Measurements from ENCODE around the gene AACS. TPM values are rescaled to one million over a fixed set of nuclear protein-coding genes. Genes with fewer than 3 reads are reported as not detected.

Gene AACS
- total RNA-seq, 2 donors from 2014 or later = 20.7 to 27.0 TPM

DNA sequence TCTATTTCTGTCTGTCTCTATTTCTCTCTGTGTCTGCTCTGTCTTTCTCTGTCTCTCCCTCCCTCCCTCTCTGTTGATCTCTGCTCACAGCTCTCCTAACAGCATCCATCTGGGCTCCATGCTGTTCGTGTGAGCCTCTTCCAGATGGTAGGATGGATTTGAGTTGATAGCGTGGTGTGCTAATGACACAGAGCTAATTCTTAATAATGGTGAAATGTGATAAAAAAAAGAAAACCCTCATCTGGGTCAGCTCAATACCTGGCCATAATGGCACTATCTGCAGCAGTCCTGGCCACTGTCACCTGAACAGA, 96.4 kb downstream of the AACS start:
- Mint-ChIP-seq H3K9me3 (no peaks in the 10 kb centered on the region), H3K36me3 (ENCODE audit: insufficient read depth in 2 of 2) (no peaks in the 10 kb centered on the region), H3K27me3 (ENCODE audit: low read depth) (no peaks in the 10 kb centered on the region), H3K4me3 (no peak overlapping the region), H3K4me1 (ENCODE audit: low read depth) (no peaks in the 10 kb centered on the region), H3K27ac (no peak overlapping the region)
- DNase-seq = no peak
- ATAC-seq (replicated peaks in 1 of 2) = no peak

DNA sequence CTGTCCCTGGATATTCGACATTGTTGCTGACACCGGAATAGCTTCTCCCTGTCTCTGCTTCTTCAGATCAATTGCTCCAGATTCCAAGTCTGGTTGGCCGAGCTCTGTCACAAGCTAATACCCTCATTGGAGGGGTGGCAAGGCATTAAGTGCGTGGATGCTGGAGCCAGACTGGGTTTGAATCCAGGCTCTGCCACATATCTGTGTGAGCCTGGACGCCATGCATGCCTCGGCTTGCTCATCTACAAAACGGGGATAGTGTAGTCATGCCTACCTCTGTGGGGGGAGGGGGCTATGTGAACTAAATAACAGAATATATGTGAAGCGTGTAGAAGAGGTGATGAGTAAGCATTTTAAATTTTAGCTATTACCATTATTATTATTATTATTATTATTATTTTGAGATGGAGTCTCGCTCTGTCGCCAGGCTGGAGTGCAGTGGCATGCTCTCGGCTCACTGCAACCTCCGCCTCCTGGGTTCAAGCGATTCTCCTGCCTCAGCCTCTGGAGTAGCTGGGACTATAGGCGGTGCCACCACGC, 97.3 kb downstream of the AACS start:
- H3K9me3 Mint-ChIP-seq = no peaks in the 10 kb centered on the region
- no peak overlapping the region for H3K4me3 Mint-ChIP-seq
- H3K36me3 Mint-ChIP-seq (ENCODE audit: insufficient read depth in 2 of 2) = no peaks in the 10 kb centered on the region
- DNase-seq = no peak
- H3K4me1 Mint-ChIP-seq (ENCODE audit: low read depth) = no peaks in the 10 kb centered on the region
- ATAC-seq (replicated peaks in 1 of 2) = no peak
- no peaks in the 10 kb centered on the region for H3K27me3 Mint-ChIP-seq (ENCODE audit: low read depth)
- no peak overlapping the region for H3K27ac Mint-ChIP-seq

DNA sequence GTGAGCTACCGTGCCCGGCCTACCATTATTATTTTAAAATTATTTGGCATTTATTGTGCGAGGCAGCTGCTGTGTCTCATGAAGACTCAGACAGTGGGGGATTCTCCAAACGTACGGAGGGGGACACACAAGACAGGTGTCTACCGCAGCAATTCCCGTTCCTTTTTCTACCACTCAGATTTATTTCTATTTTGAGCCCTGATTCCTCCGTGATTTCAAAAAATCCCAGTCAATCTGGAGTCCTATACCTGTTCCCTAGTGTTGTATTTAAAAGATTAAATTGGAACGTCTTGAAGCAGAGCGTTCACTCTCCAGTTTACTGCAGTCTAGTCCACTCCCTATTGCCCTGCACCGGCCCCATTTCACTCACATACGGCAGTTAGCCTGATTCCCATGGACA, 97.9 kb downstream of the AACS start:
- Mint-ChIP-seq H3K27me3 (ENCODE audit: low read depth) (no peaks in the 10 kb centered on the region), H3K9me3 (no peaks in the 10 kb centered on the region), H3K4me1 (ENCODE audit: low read depth) (no peaks in the 10 kb centered on the region), H3K27ac (no peak overlapping the region), H3K36me3 (ENCODE audit: insufficient read depth in 2 of 2) (no peaks in the 10 kb centered on the region), H3K4me3 (no peak overlapping the region)
- no peak for ATAC-seq (replicated peaks in 1 of 2)
- no peak for DNase-seq

DNA sequence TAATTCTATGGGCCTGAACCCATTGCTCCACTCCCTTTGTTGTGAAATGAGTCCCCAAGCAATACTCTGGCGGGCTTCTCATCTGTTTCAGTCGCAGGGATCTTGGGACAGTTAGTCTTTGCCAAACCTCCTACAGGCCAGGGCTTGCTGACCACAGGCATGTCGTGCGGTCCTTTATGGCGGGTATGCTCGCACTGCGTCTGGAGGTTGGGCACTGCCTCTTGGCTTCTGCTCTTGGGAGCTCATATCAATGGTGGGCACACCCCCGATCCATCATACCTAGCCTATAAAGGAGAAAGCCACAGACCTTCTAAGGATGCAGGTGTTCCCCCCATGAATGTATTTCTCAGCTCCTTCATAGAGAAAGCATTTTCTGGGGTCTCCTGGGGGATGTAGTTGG, 99.3 kb downstream of the AACS start:
- H3K4me3 Mint-ChIP-seq = no peak overlapping the region
- H3K9me3 Mint-ChIP-seq = no peaks in the 10 kb centered on the region
- H3K27ac Mint-ChIP-seq = no peak overlapping the region
- no peaks in the 10 kb centered on the region for H3K36me3 Mint-ChIP-seq (ENCODE audit: insufficient read depth in 2 of 2)
- no peak for ATAC-seq (replicated peaks in 1 of 2)
- DNase-seq = no peak
- no peaks in the 10 kb centered on the region for H3K4me1 Mint-ChIP-seq (ENCODE audit: low read depth)
- no peaks in the 10 kb centered on the region for H3K27me3 Mint-ChIP-seq (ENCODE audit: low read depth)

DNA sequence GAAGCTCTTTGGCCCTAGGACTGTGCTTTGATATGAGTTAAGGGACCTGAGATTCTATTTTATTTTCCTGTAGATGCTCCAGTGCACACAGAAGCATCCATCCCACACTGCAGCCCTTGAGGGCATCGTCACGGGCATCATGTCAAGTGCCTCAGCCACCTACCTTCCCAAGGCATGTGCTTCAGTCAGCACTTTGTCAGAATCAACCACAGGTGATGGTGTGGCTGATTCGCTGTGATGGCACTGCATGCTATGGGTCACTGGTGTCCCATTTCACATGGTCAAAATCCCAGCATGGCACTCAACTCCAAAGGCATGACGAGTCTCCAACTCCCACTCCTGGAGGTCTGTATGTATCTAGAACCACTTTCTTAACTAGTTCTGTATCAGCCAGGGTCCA, 100.8 kb downstream of the AACS start:
- Mint-ChIP-seq H3K4me3 (no peak overlapping the region), H3K27ac (no peak overlapping the region), H3K27me3 (ENCODE audit: low read depth) (peaks cover 9% of the 10 kb centered on the region), H3K4me1 (ENCODE audit: low read depth) (no peaks in the 10 kb centered on the region), H3K36me3 (ENCODE audit: insufficient read depth in 2 of 2) (no peaks in the 10 kb centered on the region), H3K9me3 (no peaks in the 10 kb centered on the region)
- ATAC-seq (replicated peaks in 1 of 2) (no peak), DNase-seq (no peak)

DNA sequence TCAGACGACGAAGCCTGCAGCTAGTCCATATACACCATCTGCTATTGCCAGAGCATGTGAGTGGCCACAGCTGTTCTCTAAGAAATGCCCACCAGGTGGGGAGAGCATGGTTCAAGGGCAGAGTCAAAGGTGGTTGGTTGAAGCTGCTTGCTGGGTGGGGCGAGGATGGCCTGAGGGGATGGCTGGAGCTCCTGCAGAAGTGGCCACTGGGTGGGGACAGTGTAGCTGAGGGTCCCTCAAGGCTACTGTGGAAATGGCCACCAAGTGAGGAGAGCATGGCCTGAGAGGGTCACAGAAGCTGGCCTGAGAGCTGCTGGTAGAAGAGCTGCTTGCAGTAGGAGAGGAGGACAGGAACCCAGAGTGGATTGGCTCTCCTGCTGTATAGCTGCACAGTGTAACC, 102.4 kb downstream of the AACS start:
- H3K9me3 Mint-ChIP-seq = no peaks in the 10 kb centered on the region
- no peaks in the 10 kb centered on the region for H3K4me1 Mint-ChIP-seq (ENCODE audit: low read depth)
- ATAC-seq (replicated peaks in 1 of 2) = no peak
- peaks cover 9% of the 10 kb centered on the region for H3K27me3 Mint-ChIP-seq (ENCODE audit: low read depth)
- H3K27ac Mint-ChIP-seq = no peak overlapping the region
- H3K36me3 Mint-ChIP-seq (ENCODE audit: insufficient read depth in 2 of 2) = no peaks in the 10 kb centered on the region
- H3K4me3 Mint-ChIP-seq = no peak overlapping the region
- no peak for DNase-seq

DNA sequence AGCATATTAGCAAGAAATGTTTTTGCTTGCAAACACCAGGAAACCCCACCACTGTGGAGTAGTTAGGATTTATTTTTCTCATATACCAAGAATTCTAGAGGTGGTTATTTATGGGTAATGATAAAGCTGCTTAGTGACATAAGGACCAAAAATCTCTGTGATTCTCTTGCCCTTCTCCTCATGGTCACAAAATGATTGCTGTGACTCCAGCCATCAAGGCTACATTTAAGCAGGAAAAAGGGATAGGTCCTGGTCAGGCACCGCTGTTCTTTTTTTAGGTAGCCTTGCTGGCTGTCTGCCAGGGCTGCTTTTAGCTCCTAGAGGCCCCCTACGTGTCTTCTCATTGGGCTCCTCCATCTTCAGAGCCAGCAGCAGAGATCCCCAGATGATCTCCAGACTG, 104.2 kb downstream of the AACS start:
- DNase-seq (no peak), ATAC-seq (replicated peaks in 1 of 2) (no peak)
- Mint-ChIP-seq H3K4me1 (ENCODE audit: low read depth) (no peaks in the 10 kb centered on the region), H3K27me3 (ENCODE audit: low read depth) (peaks cover 9% of the 10 kb centered on the region), H3K36me3 (ENCODE audit: insufficient read depth in 2 of 2) (no peaks in the 10 kb centered on the region), H3K4me3 (no peak overlapping the region), H3K9me3 (no peaks in the 10 kb centered on the region), H3K27ac (no peak overlapping the region)

DNA sequence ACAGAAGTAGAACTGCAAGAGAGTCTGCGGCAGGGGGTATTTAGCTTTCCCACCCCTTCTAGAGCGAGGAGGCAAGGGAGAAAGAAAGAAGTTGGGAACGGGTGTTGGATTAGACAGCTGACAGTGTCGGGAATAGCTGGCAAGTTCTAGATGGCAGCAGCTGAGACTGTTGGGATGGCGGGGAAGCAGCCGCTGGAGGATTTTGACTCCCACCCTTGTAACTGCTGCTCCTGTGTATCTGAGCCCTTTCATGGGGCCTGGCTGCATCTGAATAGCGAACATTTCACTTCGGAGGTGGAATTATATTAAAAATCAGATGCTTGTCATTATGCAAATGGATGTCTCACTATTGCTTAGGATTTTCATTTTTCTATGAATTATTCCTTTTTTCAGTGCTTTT, 104.6 kb downstream of the AACS start:
- DNase-seq (no peak), ATAC-seq (replicated peaks in 1 of 2) (no peak)
- Mint-ChIP-seq H3K27ac (no peak overlapping the region), H3K36me3 (ENCODE audit: insufficient read depth in 2 of 2) (no peaks in the 10 kb centered on the region), H3K27me3 (ENCODE audit: low read depth) (peaks cover 9% of the 10 kb centered on the region), H3K4me1 (ENCODE audit: low read depth) (no peaks in the 10 kb centered on the region), H3K9me3 (no peaks in the 10 kb centered on the region), H3K4me3 (no peak overlapping the region)

DNA sequence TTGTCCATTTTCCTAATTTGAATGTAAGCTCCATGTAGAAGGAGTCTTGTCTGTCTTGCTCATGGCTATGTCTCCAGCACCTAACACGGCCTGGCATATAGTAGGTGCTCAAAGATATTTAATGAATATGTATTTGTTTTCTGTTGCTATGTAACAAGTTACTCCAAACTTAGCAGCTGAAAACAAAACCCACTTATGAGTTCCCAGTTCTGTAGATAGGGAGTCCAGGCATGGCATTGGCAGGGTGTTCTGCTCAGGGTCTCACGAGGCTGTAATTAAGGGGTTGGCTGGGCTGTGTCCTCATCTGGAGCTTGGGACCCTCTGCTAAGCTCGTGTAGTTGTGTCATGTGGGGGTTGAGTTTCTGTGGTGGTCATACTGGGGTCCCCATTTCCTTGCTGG, 106.0 kb downstream of the AACS start:
- ATAC-seq (replicated peaks in 1 of 2) = no peak

DNA sequence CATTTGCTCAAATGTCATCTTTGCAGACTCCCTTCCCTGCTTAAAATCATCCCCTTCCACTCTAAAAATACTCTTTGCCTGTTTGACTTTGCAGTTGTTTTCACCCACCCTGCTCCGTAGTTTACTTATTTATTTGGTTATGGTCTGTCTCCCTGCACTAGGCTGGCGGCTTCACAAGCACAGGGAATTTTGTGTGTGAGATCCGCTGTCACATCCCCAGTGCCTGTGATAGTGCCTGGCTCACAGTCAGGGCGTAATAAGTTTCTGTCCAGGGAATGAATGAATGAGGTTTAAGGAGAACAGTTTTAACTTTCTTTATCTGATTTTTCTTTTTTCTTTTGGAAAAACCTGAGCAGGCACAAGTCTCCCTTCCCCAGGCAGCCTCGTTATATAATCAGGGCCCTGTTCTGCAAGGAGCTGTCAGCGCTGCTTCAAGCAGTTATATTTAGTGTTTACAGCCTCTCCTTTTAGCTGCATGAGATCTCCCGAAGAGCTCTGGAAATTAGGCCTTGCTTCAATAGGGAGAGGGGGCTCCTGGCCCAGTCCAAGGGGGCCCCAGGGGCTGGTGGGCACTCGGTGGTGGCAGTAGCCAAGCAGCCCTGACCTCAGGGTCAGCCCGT, 107.1 kb downstream of the AACS start:
- DNase-seq (no peak), ATAC-seq (replicated peaks in 1 of 2) (no peak)
- Mint-ChIP-seq H3K36me3 (ENCODE audit: insufficient read depth in 2 of 2) (no peaks in the 10 kb centered on the region), H3K9me3 (peaks cover 0 to 2% of the 10 kb centered on the region in 2 donors), H3K4me1 (ENCODE audit: low read depth) (no peaks in the 10 kb centered on the region), H3K27ac (no peak overlapping the region), H3K27me3 (ENCODE audit: low read depth) (peaks cover 19% of the 10 kb centered on the region), H3K4me3 (no peak overlapping the region)

More for the DNA sequence above, 106.0 kb downstream of the AACS start:
- Mint-ChIP-seq H3K4me1 (ENCODE audit: low read depth) (no peaks in the 10 kb centered on the region), H3K27me3 (ENCODE audit: low read depth) (peaks cover 16% of the 10 kb centered on the region), H3K9me3 (peaks cover 0 to 2% of the 10 kb centered on the region in 2 donors), H3K36me3 (ENCODE audit: insufficient read depth in 2 of 2) (no peaks in the 10 kb centered on the region), H3K27ac (no peak overlapping the region), H3K4me3 (no peak overlapping the region)
- no peak for DNase-seq

DNA sequence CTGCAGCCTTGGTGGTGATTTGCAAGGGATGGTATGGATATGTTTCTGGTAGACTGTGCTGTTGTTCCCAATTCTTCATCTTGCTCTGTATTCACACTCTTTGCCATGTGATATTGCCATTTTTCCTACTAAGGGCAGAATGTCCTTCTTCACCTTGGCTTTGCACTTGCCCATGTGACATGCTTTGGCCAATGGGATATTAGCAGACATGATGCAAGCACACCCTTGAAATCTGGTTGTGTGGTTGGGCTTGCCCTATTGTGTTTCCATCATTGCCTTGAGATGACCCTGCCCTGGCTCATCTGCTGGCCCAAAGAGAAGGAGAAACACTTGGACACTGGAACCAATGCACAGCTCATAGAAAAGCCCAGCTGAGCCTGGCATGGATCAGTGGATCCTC, 110.3 kb downstream of the AACS start:
- no peak overlapping the region for H3K27ac Mint-ChIP-seq
- H3K4me1 Mint-ChIP-seq (ENCODE audit: low read depth) = no peaks in the 10 kb centered on the region
- H3K36me3 Mint-ChIP-seq (ENCODE audit: insufficient read depth in 2 of 2) = no peaks in the 10 kb centered on the region
- peaks cover 0 to 2% of the 10 kb centered on the region in 2 donors for H3K9me3 Mint-ChIP-seq
- peaks cover 28% of the 10 kb centered on the region for H3K27me3 Mint-ChIP-seq (ENCODE audit: low read depth)
- DNase-seq (no peak), ATAC-seq (replicated peaks in 1 of 2) (no peak)
- no peak overlapping the region for H3K4me3 Mint-ChIP-seq

DNA sequence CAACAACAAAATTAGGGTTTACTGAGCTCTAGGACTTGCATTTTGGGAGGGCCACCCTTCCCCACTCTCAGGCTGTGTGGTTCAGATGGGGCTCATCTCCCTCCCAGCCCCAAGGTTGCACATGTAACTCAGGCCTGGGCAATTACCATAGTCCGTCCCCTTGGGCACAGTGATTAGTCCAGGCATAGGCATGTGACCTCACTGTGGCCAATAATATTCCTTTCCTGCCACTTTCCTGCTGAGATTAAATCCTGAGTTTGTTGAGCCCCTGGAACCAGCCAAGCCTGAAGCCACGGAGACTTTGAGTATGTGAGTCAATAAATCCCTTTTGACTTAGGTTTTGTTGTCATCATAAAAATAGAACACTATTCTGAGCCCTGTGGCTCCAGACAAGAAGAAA, 113.0 kb downstream of the AACS start:
- Mint-ChIP-seq H3K27me3 (ENCODE audit: low read depth) (peaks cover 50% of the 10 kb centered on the region), H3K27ac (no peak overlapping the region), H3K9me3 (peaks cover 0 to 2% of the 10 kb centered on the region in 2 donors), H3K4me1 (ENCODE audit: low read depth) (peaks cover 4% of the 10 kb centered on the region), H3K36me3 (ENCODE audit: insufficient read depth in 2 of 2) (no peaks in the 10 kb centered on the region), H3K4me3 (no peak overlapping the region)
- no peak for ATAC-seq (replicated peaks in 1 of 2)
- no peak for DNase-seq

DNA sequence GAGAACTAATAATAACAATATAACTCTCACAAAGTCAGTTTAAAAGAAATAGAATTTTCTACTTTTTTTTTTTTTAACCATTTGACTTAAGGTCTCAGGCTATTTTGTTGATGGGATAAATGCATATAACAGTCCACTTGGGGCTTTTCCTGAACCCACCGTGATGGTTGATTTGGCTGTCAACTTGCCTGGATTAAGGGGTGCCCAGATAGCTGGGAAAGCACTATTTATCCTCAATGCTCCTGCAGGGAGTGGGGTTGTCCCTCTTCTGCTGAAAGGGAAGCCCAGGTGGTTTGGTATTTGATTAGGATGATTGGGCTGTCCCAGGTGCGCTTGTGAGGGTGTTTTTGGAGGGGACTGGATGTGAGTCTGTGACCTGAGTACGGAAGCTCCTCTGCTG, 114.9 kb downstream of the AACS start:
- ATAC-seq (replicated peaks in 1 of 2) (no peak), DNase-seq (no peak)
- Mint-ChIP-seq H3K4me3 (no peak overlapping the region), H3K36me3 (ENCODE audit: insufficient read depth in 2 of 2) (no peaks in the 10 kb centered on the region), H3K27me3 (ENCODE audit: low read depth) (peaks cover 68% of the 10 kb centered on the region), H3K9me3 (peaks cover 0 to 2% of the 10 kb centered on the region in 2 donors), H3K27ac (no peak overlapping the region), H3K4me1 (ENCODE audit: low read depth) (peaks cover 7% of the 10 kb centered on the region)

DNA sequence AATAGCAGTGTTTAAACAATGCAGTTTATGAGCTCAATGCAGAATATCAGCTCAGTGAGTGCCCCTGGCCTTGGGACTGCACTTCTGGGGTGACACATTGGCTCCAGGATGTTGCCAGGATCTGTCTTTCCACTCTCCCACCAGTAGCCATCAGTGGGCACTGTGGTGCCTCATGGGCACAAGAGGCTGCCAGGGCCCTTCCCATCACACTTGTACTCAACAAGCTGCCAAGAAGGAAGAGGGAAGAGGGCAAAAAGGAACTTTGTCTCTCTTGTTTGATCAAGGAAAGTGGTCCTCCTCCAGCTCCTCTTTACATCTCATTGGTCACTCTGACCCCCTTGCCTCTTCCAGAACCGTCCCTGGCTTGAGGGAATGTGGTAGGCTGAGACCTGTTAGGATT, 115.9 kb downstream of the AACS start:
- Mint-ChIP-seq H3K36me3 (ENCODE audit: insufficient read depth in 2 of 2) (no peaks in the 10 kb centered on the region), H3K27me3 (ENCODE audit: low read depth) (peaks cover 71% of the 10 kb centered on the region), H3K4me3 (no peak overlapping the region), H3K4me1 (ENCODE audit: low read depth) (peaks cover 7% of the 10 kb centered on the region), H3K9me3 (no peaks in the 10 kb centered on the region), H3K27ac (no peak overlapping the region)
- DNase-seq (no peak), ATAC-seq (replicated peaks in 1 of 2) (no peak)
